ENCODE data around the gene ADGRG6. TPM values are rescaled to one million over a fixed set of nuclear protein-coding genes. Genes with fewer than 3 reads are reported as not detected.

ADGRG6 gene
- total and polyA plus RNA-seq, 2 of the 8 experiments (the other 6 are each of a cell fraction or from before 2014, with no cell fraction given), result 1.1 to 6.2 TPM

DNA sequence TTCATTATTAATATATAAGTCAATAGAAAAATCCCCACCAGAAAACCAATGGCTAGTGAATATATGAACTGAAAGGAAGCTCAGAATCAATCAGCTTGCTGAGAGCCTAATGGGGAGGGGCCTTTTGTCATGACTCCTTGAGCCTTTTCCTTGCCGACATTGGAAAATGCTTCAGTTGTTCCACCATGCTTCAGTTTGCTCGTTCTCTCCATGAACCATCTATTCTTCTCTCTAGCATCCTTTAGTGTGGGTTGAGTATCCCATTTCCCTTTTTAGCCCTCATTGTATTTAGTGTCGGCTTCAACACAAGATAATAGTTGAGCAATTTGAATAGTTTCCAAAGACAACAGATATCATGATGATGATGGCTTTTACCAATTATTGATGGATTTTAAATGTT lies 139.9 kb downstream of the ADGRG6 start:
- Histone ChIP-seq H3K27ac (ENCODE audit: low read depth, low read length) (no peak overlapping the region), H2BK5ac (ENCODE audit: low read depth, low read length) (no peak overlapping the region), H3K4ac (replicated peaks; ENCODE audit: insufficient read length, low read depth, low read length) (no peak overlapping the region), H3K18ac (ENCODE audit: extremely low read depth, low read length) (no peak overlapping the region), H2BK120ac (replicated peaks; ENCODE audit: low read depth, low read length) (peak overlapping the region; percentile 34), H3K14ac (ENCODE audit: insufficient read length) (no peak overlapping the region), H3K9ac (replicated peaks in 1 of 4; ENCODE audit: extremely low read depth in 1 of 4, low read depth in 3 of 4, low read length in 3 of 4) (no peak overlapping the region), H3K23me2 (ENCODE audit: low read depth, low read length) (no peaks in the 10 kb centered on the region), H3K9me3 (ENCODE audit: insufficient read depth in 2 of 2, low read depth in 1 of 2, low read length in 1 of 2) (no peaks in the 10 kb centered on the region), H3K79me1 (ENCODE audit: low read depth, low read length) (no peaks in the 10 kb centered on the region), H4K5ac (ENCODE audit: insufficient read length, low read depth, low read length) (no peak overlapping the region), H3K23ac (ENCODE audit: insufficient read length) (no peak overlapping the region), H2BK20ac (ENCODE audit: low read length) (no peak overlapping the region), H3K56ac (replicated peaks; ENCODE audit: insufficient read length, low read depth, low read length) (no peak overlapping the region), H2BK15ac (ENCODE audit: low read length) (no peak overlapping the region), H2BK12ac (ENCODE audit: low read depth, low read length) (no peak overlapping the region), H4K20me1 (replicated peaks in 1 of 2; ENCODE audit: control insufficient read depth in 1 of 2, insufficient read depth in 2 of 2, low read length in 2 of 2) (no peaks in the 10 kb centered on the region), H3K4me1 (replicated peaks in 1 of 4; ENCODE audit: control insufficient read depth in 3 of 4, insufficient read depth in 4 of 4, low read length in 3 of 4) (peaks cover 0 to 15% (median 3%) of the 10 kb centered on the region in 4 experiments; a peak in 5 of 7 replicates), H3K79me2 (ENCODE audit: control insufficient read depth in 1 of 2, insufficient read depth in 2 of 2, low read length in 2 of 2) (no peaks in the 10 kb centered on the region), H3K36me3 (ENCODE audit: control insufficient read depth in 2 of 4, insufficient read depth in 4 of 4, low read length in 3 of 4) (no peaks in the 10 kb centered on the region), H3K4me3 (ENCODE audit: extremely low read depth in 1 of 4, insufficient read depth in 2 of 4, low read depth in 3 of 4, low read length in 4 of 4) (no peak overlapping the region), H2AFZ (ENCODE audit: low read length) (no peak overlapping the region), H4K91ac (replicated peaks; ENCODE audit: insufficient read length, low read length) (peak overlapping the region; percentile 83), H2AK5ac (ENCODE audit: low read depth, low read length) (no peak overlapping the region), H4K8ac (ENCODE audit: extremely low read depth, insufficient read depth, low read length) (no peak overlapping the region), H3K4me2 (ENCODE audit: insufficient read depth in 1 of 2, low read depth in 2 of 2, low read length in 2 of 2) (no peak overlapping the region), H3K27me3 (replicated peaks in 1 of 4; ENCODE audit: control insufficient read depth in 3 of 4, extremely low read depth in 1 of 4, insufficient read depth in 3 of 4, low read length in 3 of 4) (no peaks in the 10 kb centered on the region)
- ChIA-PET CTCF (ENCODE audit: partially characterized antibody) (no interaction called here), POLR2A (ENCODE audit: partially characterized antibody) (no interaction called here)
- TF ChIP-seq KDM4A (IDR thresholded peaks at IDR 0.05; ENCODE audit: low read depth, low read length, severe bottlenecking), result no peak
- no peak for TF ChIP-seq SIRT6 (IDR thresholded peaks at IDR 0.05; ENCODE audit: low read length)
- no peak for TF ChIP-seq CBX5 (IDR thresholded peaks at IDR 0.05; ENCODE audit: low read depth, low read length)
- TF ChIP-seq NANOG (IDR thresholded peaks at IDR 0.05; ENCODE audit: insufficient read depth, low read depth, low read length, poor library complexity, severe bottlenecking), result no peak
- TF ChIP-seq HDAC6 (IDR thresholded peaks at IDR 0.05; ENCODE audit: low read depth, low read length), result no peak
- no peak for TF ChIP-seq TEAD4 (IDR thresholded peaks at IDR 0.05; ENCODE audit: low read depth, low read length)
- TF ChIP-seq RBBP5 (IDR thresholded peaks at IDR 0.05; ENCODE audit: borderline replicate concordance, low read depth, low read length), result no peak
- no peak for TF ChIP-seq SAP30 (IDR thresholded peaks at IDR 0.05; ENCODE audit: insufficient read depth, insufficient replicate concordance, low read length)
- no peak for TF ChIP-seq TAF7 (optimal IDR thresholded peaks at IDR 0.05; ENCODE audit: borderline replicate concordance, low read depth, low read length)
- DNase-seq (ENCODE audit: low read depth in 1 of 2, low spot score in 2 of 2), result no peak
- no peak for FAIRE-seq
- WGBS, 2 experiments (ENCODE audit: extremely low coverage in 1 of 2, insufficient coverage in 1 of 2, insufficient read length in 1 of 2, insufficient replicate concordance in 2 of 2, low coverage in 1 of 2, low lambda C conversion rate in 2 of 2, missing lambda C conversion rate in 1 of 2), result 82% methylated on average over 3 of the region's 3 CpGs; no CpG with 5 or more reads in 1 of the 2 experiments

Measured in H1 (cell line).